CD4-positive, alpha-beta T cell treated with Interleukin-6 at 100 ng/mL for 8 hours (primary cell): ENCODE data around the gene PHF21B.
"Not testable (repeated sequence)": the region's sequence is repeated elsewhere in the genome, so short reads cannot be mapped to it uniquely, and the experiment has no call there.

Experiments
- DNase-seq: peaks from one replicate; pipeline ENCODE4 v3.0.0-alpha.2; 2020; ENCODE audit warnings: mixed read lengths, low spot score

The PHF21B gene

GRCh38 chr22:44988671-44989070, 21.1 kb downstream of the PHF21B start:
- DNase-seq, result no peak

GRCh38 chr22:44986926-44987325, 22.9 kb downstream of the PHF21B start:
- DNase-seq, result no peak

- no peak for DNase-seq
Observed at GRCh38 chr22:44985906-44986527, 23.8 kb downstream of the PHF21B start.

- no peak for DNase-seq
Observed at GRCh38 chr22:44983878-44984482, 25.8 kb downstream of the PHF21B start.

- no peak for DNase-seq
Observed at GRCh38 chr22:44982445-44982844, 27.4 kb downstream of the PHF21B start.

GRCh38 chr22:44981857-44982256, 27.9 kb downstream of the PHF21B start:
- DNase-seq, result no peak

GRCh38 chr22:44979154-44979553, 30.7 kb downstream of the PHF21B start:
- no peak for DNase-seq

- no peak for DNase-seq
Observed at GRCh38 chr22:44975427-44976262, 34.2 kb downstream of the PHF21B start.

- no peak for DNase-seq
Observed at GRCh38 chr22:44974454-44974853, 35.4 kb downstream of the PHF21B start.

- no peak for DNase-seq
Observed at GRCh38 chr22:44973829-44974228, 36.0 kb downstream of the PHF21B start.

- DNase-seq, result no peak
Observed at GRCh38 chr22:44972363-44973083, 37.3 kb downstream of the PHF21B start.

GRCh38 chr22:44971651-44972362, 38.0 kb downstream of the PHF21B start:
- DNase-seq, result no peak

- no peak for DNase-seq
Observed at GRCh38 chr22:44970291-44970690, 39.5 kb downstream of the PHF21B start.

GRCh38 chr22:44969817-44970216, 40.0 kb downstream of the PHF21B start:
- no peak for DNase-seq

GRCh38 chr22:44968736-44969135, 41.1 kb downstream of the PHF21B start:
- no peak for DNase-seq

GRCh38 chr22:44965171-44965570, 44.6 kb downstream of the PHF21B start:
- DNase-seq, result no peak

GRCh38 chr22:44964722-44965078, 45.1 kb downstream of the PHF21B start:
- no peak for DNase-seq

- DNase-seq, result no peak
Observed at GRCh38 chr22:44963832-44964721, 45.7 kb downstream of the PHF21B start.

GRCh38 chr22:44962741-44963454, 46.9 kb downstream of the PHF21B start:
- no peak for DNase-seq

- not testable (repeated sequence) for DNase-seq
Observed at GRCh38 chr22:44961682-44962081, 48.1 kb downstream of the PHF21B start.
